Measurements from ENCODE around the gene EDN1.

Gene EDN1

GRCh38 chr6:12295558-12296254, 5.5 kb downstream of the EDN1 start:
- Histone ChIP-seq H3K9ac (no peak overlapping the region), H3K4me3 (no peak overlapping the region), H3K4me1 (peaks cover 0 to 59% (median 0%) of the 10 kb centered on the region in 10 experiments; a peak in 5 of 20 replicates), H4K20me1 (no peaks in the 10 kb centered on the region), H3K36me3 (peaks cover 0 to 24% (median 0%) of the 10 kb centered on the region in 11 experiments; a peak in 4 of 22 replicates), H3K9me3 (replicated peaks in 1 of 11) (no peaks in the 10 kb centered on the region), H3K27ac (no peak overlapping the region), H3K27me3 (peaks cover 13 to 25% (median 18%) of the 10 kb centered on the region in 11 experiments), H3K4me2 (no peak overlapping the region; a peak in 1 of 22 replicates)
- TF ChIP-seq Cebpa-rat (IDR thresholded peaks at IDR 0.05) = no peak

- Histone ChIP-seq H3K27me3 (peaks cover 10 to 20% (median 13%) of the 10 kb centered on the region in 11 experiments), H3K9ac (no peak overlapping the region), H3K36me3 (peaks cover 0 to 24% (median 0%) of the 10 kb centered on the region in 11 experiments; a peak in 4 of 22 replicates), H3K4me1 (peaks cover 0 to 56% (median 0%) of the 10 kb centered on the region in 10 experiments; a peak in 5 of 20 replicates), H3K9me3 (replicated peaks in 1 of 11) (no peaks in the 10 kb centered on the region), H3K27ac (no peak overlapping the region), H3K4me3 (no peak overlapping the region), H4K20me1 (no peaks in the 10 kb centered on the region), H3K4me2 (no peak overlapping the region; a peak in 1 of 22 replicates)
- TF ChIP-seq Cebpa-rat (IDR thresholded peaks at IDR 0.05) = no peak
These were observed 6.1 kb downstream of the EDN1 start for GRCh38 chr6:12296255-12296573.

DNA sequence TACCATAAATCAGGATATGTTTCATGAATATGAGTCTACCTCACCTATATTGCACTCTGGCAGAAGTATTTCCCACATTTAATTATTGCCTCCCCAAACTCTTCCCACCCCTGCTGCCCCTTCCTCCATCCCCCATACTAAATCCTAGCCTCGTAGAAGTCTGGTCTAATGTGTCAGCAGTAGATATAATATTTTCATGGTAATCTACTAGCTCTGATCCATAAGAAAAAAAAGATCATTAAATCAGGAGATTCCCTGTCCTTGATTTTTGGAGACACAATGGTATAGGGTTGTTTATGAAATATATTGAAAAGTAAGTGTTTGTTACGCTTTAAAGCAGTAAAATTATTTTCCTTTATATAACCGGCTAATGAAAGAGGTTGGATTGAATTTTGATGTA, 6.4 kb downstream of the EDN1 start:
- H3K27ac ChIP-seq = no peak overlapping the region

GRCh38 chr6:12297363-12298016, 7.3 kb downstream of the EDN1 start:
- H3K36me3 ChIP-seq = peaks cover 0 to 24% (median 0%) of the 10 kb centered on the region in 11 experiments; a peak in 4 of 22 replicates
- H4K20me1 ChIP-seq = no peaks in the 10 kb centered on the region
- no peak overlapping the region for H3K27ac ChIP-seq
- H3K4me2 ChIP-seq = no peak overlapping the region
- H3K9me3 ChIP-seq (replicated peaks in 1 of 11) = no peaks in the 10 kb centered on the region
- no peak for TF ChIP-seq Cebpa-rat (IDR thresholded peaks at IDR 0.05)
- H3K27me3 ChIP-seq = peaks cover 0 to 7% (median under 1%) of the 10 kb centered on the region in 11 experiments; a peak in 8 of 22 replicates
- H3K4me3 ChIP-seq = no peak overlapping the region
- no peak overlapping the region for H3K9ac ChIP-seq
- peaks cover 0 to 43% (median 0%) of the 10 kb centered on the region in 10 experiments; a peak in 5 of 20 replicates for H3K4me1 ChIP-seq

More for the DNA sequence above, 6.4 kb downstream of the EDN1 start:
- no peak overlapping the region for H3K9ac ChIP-seq
- H3K36me3 ChIP-seq = peaks cover 0 to 24% (median 0%) of the 10 kb centered on the region in 11 experiments; a peak in 4 of 22 replicates
- H3K4me2 ChIP-seq = no peak overlapping the region
- no peak for TF ChIP-seq Cebpa-rat (IDR thresholded peaks at IDR 0.05)
- no peaks in the 10 kb centered on the region for H3K9me3 ChIP-seq (replicated peaks in 1 of 11)
- H3K4me1 ChIP-seq = peaks cover 0 to 52% (median 0%) of the 10 kb centered on the region in 10 experiments; a peak in 5 of 20 replicates
- no peak overlapping the region for H3K4me3 ChIP-seq
- no peaks in the 10 kb centered on the region for H4K20me1 ChIP-seq
- H3K27me3 ChIP-seq = peaks cover 6 to 16% (median 9%) of the 10 kb centered on the region in 11 experiments

GRCh38 chr6:12298017-12298978, 8.1 kb downstream of the EDN1 start:
- Histone ChIP-seq H3K9me3 (replicated peaks in 1 of 11) (no peaks in the 10 kb centered on the region), H3K4me1 (peaks cover 0 to 35% (median 0%) of the 10 kb centered on the region in 10 experiments; a peak in 4 of 20 replicates), H3K27me3 (no peaks in the 10 kb centered on the region), H3K4me3 (no peak overlapping the region), H3K9ac (no peak overlapping the region), H3K4me2 (no peak overlapping the region), H3K36me3 (peaks cover 0 to 24% (median 0%) of the 10 kb centered on the region in 11 experiments; a peak in 4 of 22 replicates), H3K27ac (no peak overlapping the region), H4K20me1 (no peaks in the 10 kb centered on the region)
- TF ChIP-seq Cebpa-rat (IDR thresholded peaks at IDR 0.05) = no peak

DNA sequence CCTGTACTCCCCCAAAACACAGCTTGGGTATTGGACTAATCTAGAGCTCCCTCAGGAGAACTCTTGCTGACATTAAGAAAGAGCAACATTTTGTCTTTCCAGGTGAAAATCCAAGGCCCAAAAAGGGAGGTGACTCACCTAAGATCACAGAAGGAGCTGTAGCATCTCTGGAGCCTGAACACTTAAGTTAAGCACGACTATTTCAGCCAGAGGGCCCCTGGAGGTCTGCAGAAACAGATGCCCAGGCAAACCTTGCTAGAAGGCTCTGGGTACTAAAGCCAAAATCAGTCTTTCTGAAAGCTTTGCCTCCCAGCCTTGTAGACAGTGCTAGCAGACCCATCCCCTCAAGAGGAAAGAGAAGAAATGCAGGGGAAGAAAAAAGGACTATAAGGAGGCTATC, 8.8 kb downstream of the EDN1 start:
- TF ChIP-seq Cebpa-rat (IDR thresholded peaks at IDR 0.05) = no peak
- H3K9ac ChIP-seq = no peak overlapping the region

GRCh38 chr6:12301018-12301417, 10.9 kb downstream of the EDN1 start:
- H3K4me2 ChIP-seq = no peak overlapping the region
- no peaks in the 10 kb centered on the region for H3K9me3 ChIP-seq (replicated peaks in 1 of 11)
- H4K20me1 ChIP-seq = no peaks in the 10 kb centered on the region
- no peaks in the 10 kb centered on the region for H3K27me3 ChIP-seq
- no peak for TF ChIP-seq Cebpa-rat (IDR thresholded peaks at IDR 0.05)
- H3K27ac ChIP-seq = no peak overlapping the region
- H3K9ac ChIP-seq = no peak overlapping the region
- peaks cover 0 to 9% (median 0%) of the 10 kb centered on the region in 10 experiments; a peak in 2 of 20 replicates for H3K4me1 ChIP-seq
- H3K4me3 ChIP-seq = no peak overlapping the region
- H3K36me3 ChIP-seq = peaks cover 0 to 4% (median 0%) of the 10 kb centered on the region in 11 experiments; a peak in 4 of 22 replicates

More for the DNA sequence above, 8.8 kb downstream of the EDN1 start:
- Histone ChIP-seq H3K9me3 (replicated peaks in 1 of 11) (no peaks in the 10 kb centered on the region), H3K4me1 (peaks cover 0 to 28% (median 0%) of the 10 kb centered on the region in 10 experiments; a peak in 4 of 20 replicates), H3K4me2 (no peak overlapping the region), H3K27me3 (no peaks in the 10 kb centered on the region), H3K4me3 (no peak overlapping the region), H4K20me1 (no peaks in the 10 kb centered on the region), H3K27ac (no peak overlapping the region), H3K36me3 (peaks cover 0 to 20% (median 0%) of the 10 kb centered on the region in 11 experiments; a peak in 4 of 22 replicates)

GRCh38 chr6:12304487-12304886, 14.3 kb downstream of the EDN1 start:
- no peak overlapping the region for H3K4me2 ChIP-seq
- H3K9me3 ChIP-seq (replicated peaks in 1 of 11) = peaks cover 0 to 6% (median 0%) of the 10 kb centered on the region in 11 experiments; a peak in 1 of 22 replicates
- no peaks in the 10 kb centered on the region for H3K4me1 ChIP-seq
- no peak for TF ChIP-seq Cebpa-rat (IDR thresholded peaks at IDR 0.05)
- no peaks in the 10 kb centered on the region for H3K36me3 ChIP-seq
- no peak overlapping the region for H3K27ac ChIP-seq
- H3K27me3 ChIP-seq = no peaks in the 10 kb centered on the region
- H4K20me1 ChIP-seq = no peaks in the 10 kb centered on the region
- H3K9ac ChIP-seq = no peak overlapping the region
- no peak overlapping the region for H3K4me3 ChIP-seq

All from BLaER1 treated with 17β-estradiol and CSF1 and Interleukin-3, amounts not matched to agents 10 nM and 100 nM (cell line).